DOHH2 (cell line): Measurements from ENCODE around the gene ZYG11B.
"Not testable (repeated sequence)": the region's sequence is repeated elsewhere in the genome, so short reads cannot be mapped to it uniquely, and the experiment has no call there.

Experiments used
- H3F3A ChIP-seq: fragments of 200-600 bp; sonication (generic), shearing (Covaris generic); 2 replicates; pipeline ENCODE4 v1.6.0; 2016; ENCODE audit warnings: antibody characterized with exemption, mild to moderate bottlenecking; ENCODE audit not compliant: control insufficient read depth, insufficient read depth
- H3K27ac ChIP-seq: fragments of 200-600 bp; sonication (generic); 2 replicates; pipeline ENCODE4 v1.5.1; 2014; ENCODE audit warnings: low read depth, mild to moderate bottlenecking, low read length, moderate library complexity
- H3K27me3 ChIP-seq: fragments of 200-600 bp; sonication (generic); 2 replicates; pipeline ENCODE4 v1.6.1; 2014; ENCODE audit warnings: mild to moderate bottlenecking, low read length, mixed read lengths; ENCODE audit not compliant: control insufficient read depth
- H3K36me3 ChIP-seq: fragments of 200-600 bp; sonication (generic); 2 replicates; pipeline ENCODE4 v1.6.1; 2014; ENCODE audit warnings: mild to moderate bottlenecking, low read length, moderate library complexity, mixed read lengths; ENCODE audit not compliant: control insufficient read depth
- H3K4me1 ChIP-seq: fragments of 200-600 bp; sonication (generic); 2 replicates; pipeline ENCODE4 v1.6.1; 2014; ENCODE audit warnings: mild to moderate bottlenecking, low read length, mixed read lengths; ENCODE audit not compliant: control insufficient read depth
- H3K4me2 ChIP-seq: fragments of 200-600 bp; sonication (generic); 2 replicates; pipeline ENCODE4 v1.6.0; 2014; ENCODE audit warnings: mild to moderate bottlenecking, low read length, moderate library complexity
- H3K4me3 ChIP-seq: fragments of 200-600 bp; sonication (generic); 2 replicates; pipeline ENCODE4 v1.5.1; 2014; ENCODE audit warnings: mild to moderate bottlenecking, low read length, mixed read lengths
- H3K79me2 ChIP-seq: fragments of 200-600 bp; sonication (generic); 2 replicates; pipeline ENCODE4 v1.6.1; 2014; ENCODE audit warnings: mild to moderate bottlenecking, low read length, mixed read lengths; ENCODE audit not compliant: control insufficient read depth
- H3K9me2 ChIP-seq: fragments of 200-600 bp; sonication (generic); replicated peaks from 2 replicates; pipeline ENCODE4 v1.6.1; 2014; ENCODE audit warnings: mild to moderate bottlenecking, low read length, mixed read lengths; ENCODE audit not compliant: control insufficient read depth
- H3K9me3 ChIP-seq: fragments of 200-600 bp; sonication (generic); 2 replicates; pipeline ENCODE4 v1.6.1; 2014; ENCODE audit warnings: antibody characterized with exemption, low read length, mixed read lengths; ENCODE audit not compliant: control insufficient read depth, insufficient read depth
- H4K20me1 ChIP-seq: fragments of 200-600 bp; sonication (generic); 2 replicates; pipeline ENCODE4 v1.6.0; 2014; ENCODE audit warnings: low read depth, mild to moderate bottlenecking, antibody characterized with exemption, low read length, moderate library complexity; ENCODE audit not compliant: control insufficient read depth, insufficient read depth
- EZH2phosphoT487 ChIP-seq: fragments of 200-600 bp; sonication (generic); IDR thresholded peaks from 2 replicates; pipeline ENCODE4 v1.6.1; 2017; ENCODE audit warnings: borderline replicate concordance, mild to moderate bottlenecking, antibody characterized with exemption, low read length, moderate library complexity, mixed read lengths
- TF ChIP-seq, protein P1 (sequence below): fragments of 200-600 bp; sonication (generic); IDR thresholded peaks from one replicate; pipeline ENCODE4 v1.5.1; 2014; ENCODE audit warnings: antibody characterized with exemption, mild to moderate bottlenecking, low read depth, low read length; ENCODE audit not compliant: poor library complexity, severe bottlenecking

Gene ZYG11B

GRCh38 chr1:52801011-52801410 is 74.8 kb downstream of the ZYG11B start:
- H3K4me1 ChIP-seq: no peaks in the 10 kb centered on the region
- no peaks in the 10 kb centered on the region for H3K9me2 ChIP-seq
- H3K27me3 ChIP-seq: no peaks in the 10 kb centered on the region
- H3K9me3 ChIP-seq: no peaks in the 10 kb centered on the region
- no peaks in the 10 kb centered on the region for H3F3A ChIP-seq
- H3K4me2 ChIP-seq: no peak overlapping the region
- H3K27ac ChIP-seq: no peak overlapping the region
- no peak for TF ChIP-seq EZH2phosphoT487
- TF ChIP-seq, protein P1, sequence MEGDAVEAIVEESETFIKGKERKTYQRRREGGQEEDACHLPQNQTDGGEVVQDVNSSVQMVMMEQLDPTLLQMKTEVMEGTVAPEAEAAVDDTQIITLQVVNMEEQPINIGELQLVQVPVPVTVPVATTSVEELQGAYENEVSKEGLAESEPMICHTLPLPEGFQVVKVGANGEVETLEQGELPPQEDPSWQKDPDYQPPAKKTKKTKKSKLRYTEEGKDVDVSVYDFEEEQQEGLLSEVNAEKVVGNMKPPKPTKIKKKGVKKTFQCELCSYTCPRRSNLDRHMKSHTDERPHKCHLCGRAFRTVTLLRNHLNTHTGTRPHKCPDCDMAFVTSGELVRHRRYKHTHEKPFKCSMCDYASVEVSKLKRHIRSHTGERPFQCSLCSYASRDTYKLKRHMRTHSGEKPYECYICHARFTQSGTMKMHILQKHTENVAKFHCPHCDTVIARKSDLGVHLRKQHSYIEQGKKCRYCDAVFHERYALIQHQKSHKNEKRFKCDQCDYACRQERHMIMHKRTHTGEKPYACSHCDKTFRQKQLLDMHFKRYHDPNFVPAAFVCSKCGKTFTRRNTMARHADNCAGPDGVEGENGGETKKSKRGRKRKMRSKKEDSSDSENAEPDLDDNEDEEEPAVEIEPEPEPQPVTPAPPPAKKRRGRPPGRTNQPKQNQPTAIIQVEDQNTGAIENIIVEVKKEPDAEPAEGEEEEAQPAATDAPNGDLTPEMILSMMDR: no peak
- no peaks in the 10 kb centered on the region for H4K20me1 ChIP-seq
- no peaks in the 10 kb centered on the region for H3K79me2 ChIP-seq
- H3K4me3 ChIP-seq: no peak overlapping the region
- H3K36me3 ChIP-seq: peaks cover 8% of the 10 kb centered on the region

DNA sequence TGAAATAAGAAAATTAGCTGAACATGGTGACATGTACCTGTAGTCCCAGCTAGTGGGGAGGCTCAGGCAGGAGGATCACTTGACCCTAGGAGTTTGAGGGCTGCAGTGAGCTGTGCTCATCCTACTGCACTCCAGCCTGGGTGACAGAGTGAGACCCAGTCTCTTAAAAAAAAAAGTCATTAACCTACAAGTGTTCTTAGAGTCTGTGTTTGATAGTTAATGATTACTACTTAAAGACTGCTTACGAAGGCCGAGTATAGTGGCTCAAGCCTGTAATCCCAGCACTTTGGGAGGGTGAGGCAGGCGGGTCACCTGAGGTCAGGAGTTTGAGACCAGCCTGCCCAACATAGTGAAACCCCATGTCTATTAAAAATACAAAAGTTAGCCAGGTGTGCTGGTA is 77.8 kb downstream of the ZYG11B start:
- not testable (repeated sequence) for H3K79me2 ChIP-seq

DNA sequence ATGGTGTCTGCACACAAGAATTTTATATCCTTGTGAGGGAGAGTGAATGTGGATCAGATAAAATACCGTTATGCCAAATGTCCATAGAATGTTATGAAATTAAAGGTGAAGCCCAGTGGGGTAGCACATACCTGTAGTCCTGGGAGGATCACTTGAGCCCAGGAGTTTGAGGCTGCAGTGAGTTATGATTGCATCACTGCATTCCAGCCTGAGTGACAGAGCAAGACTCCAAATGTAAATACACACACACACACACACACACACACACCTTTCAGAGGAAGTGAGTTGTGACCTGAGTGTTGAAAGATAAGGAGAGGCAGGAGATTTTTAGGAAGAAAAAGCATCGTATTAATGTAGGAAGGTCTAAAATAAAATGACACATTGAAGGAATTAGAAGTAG is 88.2 kb downstream of the ZYG11B start:
- no peak overlapping the region for H3K27ac ChIP-seq

More for the DNA sequence above, 77.8 kb downstream of the ZYG11B start:
- not testable (repeated sequence) for H3K9me3 ChIP-seq, H3K4me1 ChIP-seq, H3K4me2 ChIP-seq, H3K27ac ChIP-seq, H3F3A ChIP-seq, H3K27me3 ChIP-seq, H4K20me1 ChIP-seq, H3K9me2 ChIP-seq, H3K4me3 ChIP-seq, H3K36me3 ChIP-seq

GRCh38 chr1:52820830-52821229 is 94.6 kb downstream of the ZYG11B start:
- H4K20me1 ChIP-seq, H3K4me3 ChIP-seq, H3F3A ChIP-seq, H3K9me3 ChIP-seq, H3K36me3 ChIP-seq, H3K4me1 ChIP-seq, H3K9me2 ChIP-seq, H3K79me2 ChIP-seq, H3K27ac ChIP-seq, H3K4me2 ChIP-seq, H3K27me3 ChIP-seq: not testable (repeated sequence)

More for the DNA sequence above, 88.2 kb downstream of the ZYG11B start:
- Histone ChIP-seq H3K9me2 (no peaks in the 10 kb centered on the region), H3K9me3 (no peaks in the 10 kb centered on the region), H3K4me1 (no peaks in the 10 kb centered on the region), H3K79me2 (no peaks in the 10 kb centered on the region), H3K4me2 (no peak overlapping the region), H3K4me3 (no peak overlapping the region), H4K20me1 (no peaks in the 10 kb centered on the region), H3K27me3 (no peaks in the 10 kb centered on the region), H3K36me3 (no peaks in the 10 kb centered on the region), H3F3A (no peaks in the 10 kb centered on the region)
- TF ChIP-seq EZH2phosphoT487: no peak
- TF ChIP-seq, protein P1: no peak
